Measurements from ENCODE around the gene PPP1CC.
"Not testable (repeated sequence)": the region's sequence is repeated elsewhere in the genome, so short reads cannot be mapped to it uniquely, and the experiment has no call there.

Gene PPP1CC

GRCh38 chr12:110725267-110725666 lies 17.4 kb downstream of the PPP1CC start:
- no peak for DNase-seq (ENCODE audit: low spot score)

GRCh38 chr12:110722892-110723291 lies 19.8 kb downstream of the PPP1CC start:
- not testable (repeated sequence) for DNase-seq (ENCODE audit: low spot score)

GRCh38 chr12:110721570-110721969 lies 21.1 kb downstream of the PPP1CC start:
- no peak for DNase-seq (ENCODE audit: low spot score)

GRCh38 chr12:110720516-110720915 lies 22.2 kb downstream of the PPP1CC start:
- DNase-seq (ENCODE audit: low spot score), result no peak

GRCh38 chr12:110718222-110718908 lies 24.3 kb downstream of the PPP1CC start:
- no peak for DNase-seq (ENCODE audit: low spot score)

GRCh38 chr12:110717037-110717436 lies 25.7 kb downstream of the PPP1CC start:
- DNase-seq (ENCODE audit: low spot score), result no peak

GRCh38 chr12:110708917-110709316 lies 33.8 kb downstream of the PPP1CC start:
- DNase-seq (ENCODE audit: low spot score), result no peak

- DNase-seq (ENCODE audit: low spot score), result no peak
Measured at GRCh38 chr12:110705309-110705708, 37.4 kb downstream of the PPP1CC start.

- DNase-seq (ENCODE audit: low spot score), result no peak
Measured at GRCh38 chr12:110704750-110705149, 37.9 kb downstream of the PPP1CC start.

- no peak for DNase-seq (ENCODE audit: low spot score)
Measured at GRCh38 chr12:110704231-110704630, 38.5 kb downstream of the PPP1CC start.

GRCh38 chr12:110702081-110702480 lies 40.6 kb downstream of the PPP1CC start:
- DNase-seq (ENCODE audit: low spot score), result no peak

GRCh38 chr12:110699591-110700445 lies 42.9 kb downstream of the PPP1CC start:
- DNase-seq (ENCODE audit: low spot score), result no peak

GRCh38 chr12:110698171-110698902 lies 44.4 kb downstream of the PPP1CC start:
- DNase-seq (ENCODE audit: low spot score), result peak; percentile 84

GRCh38 chr12:110697236-110697635 lies 45.5 kb downstream of the PPP1CC start:
- no peak for DNase-seq (ENCODE audit: low spot score)

GRCh38 chr12:110696283-110696682 lies 46.4 kb downstream of the PPP1CC start:
- DNase-seq (ENCODE audit: low spot score), result no peak

GRCh38 chr12:110694330-110694901 lies 48.3 kb downstream of the PPP1CC start:
- DNase-seq (ENCODE audit: low spot score), result no peak

GRCh38 chr12:110693731-110694130 lies 49.0 kb downstream of the PPP1CC start:
- no peak for DNase-seq (ENCODE audit: low spot score)

- no peak for DNase-seq (ENCODE audit: low spot score)
Measured at GRCh38 chr12:110690127-110690430, 52.6 kb downstream of the PPP1CC start.

GRCh38 chr12:110689281-110690126 lies 53.2 kb downstream of the PPP1CC start:
- peak; percentile 89 for DNase-seq (ENCODE audit: low spot score)

- no peak for DNase-seq (ENCODE audit: low spot score)
Measured at GRCh38 chr12:110688446-110689280, 54.0 kb downstream of the PPP1CC start, which contains the start of gene HVCN1. HVCN1 (minus strand) TSS chr12:110689115; CDS start chr12:110683245, 5,870 bp downstream.

All from ecto neural progenitor cell (in vitro differentiated cells).